T-cell (primary cell): Measurements from ENCODE around the gene RHOH. TPM values are rescaled to one million over a fixed set of nuclear protein-coding genes. Genes with fewer than 3 reads are reported as not detected.
"Not testable (repeated sequence)": the region's sequence is repeated elsewhere in the genome, so short reads cannot be mapped to it uniquely, and the experiment has no call there.

Experiments
- ATAC-seq, 4 experiments: fragments of 200-7000 bp in 3 of 4; fragments of 150-1000 bp in 1 of 4; cut with Tn5 transposase; replicated peaks in 1 of 4; 1 replicate in 3 of 4; 2 replicates in 1 of 4; pipeline ENCODE4 v1.10.0; 2021; ENCODE audit warnings: moderate library complexity in 3 of 4, mild to moderate bottlenecking in 2 of 4, moderate number of reproducible peaks in 1 of 4
- CTCF ChIA-PET, 2 donors: fragments of 300-600 bp; sonication (Branson Sonifier 250); formaldehyde crosslinking; loops; one replicate each; lab custom pipeline; 2022; ENCODE audit warnings: antibody characterized with exemption in 2 of 2; lab: Charles Lee
- POLR2A ChIA-PET, 2 donors: fragments of 300-600 bp; sonication (Branson Sonifier 250); formaldehyde crosslinking; loops; one replicate each; lab custom pipeline; 2022; ENCODE audit warnings: antibody characterized with exemption in 2 of 2; lab: Charles Lee
- DNase-seq, 35 experiments: peaks; one replicate each; pipeline versions ENCODE4 v3.0.0 to v3.0.0-alpha.2; 2013 to 2023
- H3K27ac ChIP-seq: one replicate; pipeline ENCODE4 v1.5.1; 2013; ENCODE audit warnings: low read length
- H3K27me3 ChIP-seq, 2 experiments: replicated peaks in 1 of 2; 1 replicate in 1 of 2; 2 replicates in 1 of 2; pipeline versions ENCODE4 v1.6.1 to v1.7.0; 2013; ENCODE audit warnings: low read length in 1 of 2, mixed read lengths in 1 of 2; ENCODE audit not compliant: control insufficient read depth in 2 of 2, insufficient read depth in 2 of 2; ENCODE audit errors: extremely low read depth in 1 of 2
- H3K36me3 ChIP-seq, 2 donors: 1 replicate in 1 of 2; 2 replicates in 1 of 2; pipeline versions ENCODE4 v1.6.1 to v1.7.0; 2013; ENCODE audit warnings: low read length in 1 of 2; ENCODE audit not compliant: control insufficient read depth in 2 of 2, insufficient read depth in 1 of 2; ENCODE audit errors: extremely low read depth in 1 of 2
- H3K4me1 ChIP-seq, 2 experiments: 1 replicate in 1 of 2; 2 replicates in 1 of 2; pipeline versions ENCODE4 v1.6.1 to v1.7.0; 2013; ENCODE audit warnings: low read length in 2 of 2, mixed read lengths in 1 of 2; ENCODE audit not compliant: insufficient read depth in 2 of 2, control insufficient read depth in 1 of 2; ENCODE audit errors: extremely low read depth in 1 of 2
- H3K4me3 ChIP-seq, 2 donors: 1 replicate in 1 of 2; 2 replicates in 1 of 2; pipeline versions ENCODE4 v1.5.1 to v1.7.0; 2013; ENCODE audit warnings: mild to moderate bottlenecking in 2 of 2, low read length in 1 of 2, moderate library complexity in 1 of 2; ENCODE audit not compliant: control insufficient read depth in 1 of 2; ENCODE audit errors: extremely low read depth in 1 of 2
- H3K9me3 ChIP-seq: 2 replicates; pipeline ENCODE4 v1.7.0; 2013
- H3K27ac Mint-ChIP-seq, 2 donors: one replicate each; pipeline ENCODE4 v1.8.0; 2020 to 2021; ENCODE audit warnings: mild to moderate bottlenecking in 2 of 2, mixed read lengths in 2 of 2
- H3K27me3 Mint-ChIP-seq, 2 donors: one replicate each; pipeline ENCODE4 v1.8.0; 2021 to 2022; ENCODE audit warnings: mixed read lengths in 2 of 2
- H3K36me3 Mint-ChIP-seq: one replicate; pipeline ENCODE4 v1.8.0; 2021; ENCODE audit warnings: mixed read lengths
- H3K4me1 Mint-ChIP-seq, 3 donors: one replicate each; pipeline ENCODE4 v1.8.0; 2020 to 2022; ENCODE audit warnings: mixed read lengths in 3 of 3, mild to moderate bottlenecking in 1 of 3
- H3K4me3 Mint-ChIP-seq, 3 donors: one replicate each; pipeline ENCODE4 v1.8.0; 2020 to 2022; ENCODE audit warnings: mild to moderate bottlenecking in 3 of 3, mixed read lengths in 3 of 3, moderate library complexity in 3 of 3
- H3K9me3 Mint-ChIP-seq, 3 donors: one replicate each; pipeline ENCODE4 v1.8.0; 2020 to 2022; ENCODE audit warnings: mixed read lengths in 3 of 3
- WGBS: methylation state at CpG from one replicate; pipeline ENCODE4 v1.1.5; 2013; ENCODE audit warnings: missing lambda C conversion rate; ENCODE audit not compliant: insufficient coverage; 5-methylcytosine and 5-hydroxymethylcytosine counted together
- total RNA-seq, 35 experiments: library from RNA in 6 of 35; stranded (reverse) in 6 of 35; fragments of 120-200 nt in 1 of 35; gene quantifications; one replicate each; pipeline versions ENCODE4 v1.2.1 to v1.2.4 and lab custom pipeline; 2013 to 2026

RHOH gene
- total RNA-seq, 5 donors from 2014 or later (not counting 1 experiment from before 2014, with no cell fraction given) = 174 to 436 (median 216) TPM

DNA sequence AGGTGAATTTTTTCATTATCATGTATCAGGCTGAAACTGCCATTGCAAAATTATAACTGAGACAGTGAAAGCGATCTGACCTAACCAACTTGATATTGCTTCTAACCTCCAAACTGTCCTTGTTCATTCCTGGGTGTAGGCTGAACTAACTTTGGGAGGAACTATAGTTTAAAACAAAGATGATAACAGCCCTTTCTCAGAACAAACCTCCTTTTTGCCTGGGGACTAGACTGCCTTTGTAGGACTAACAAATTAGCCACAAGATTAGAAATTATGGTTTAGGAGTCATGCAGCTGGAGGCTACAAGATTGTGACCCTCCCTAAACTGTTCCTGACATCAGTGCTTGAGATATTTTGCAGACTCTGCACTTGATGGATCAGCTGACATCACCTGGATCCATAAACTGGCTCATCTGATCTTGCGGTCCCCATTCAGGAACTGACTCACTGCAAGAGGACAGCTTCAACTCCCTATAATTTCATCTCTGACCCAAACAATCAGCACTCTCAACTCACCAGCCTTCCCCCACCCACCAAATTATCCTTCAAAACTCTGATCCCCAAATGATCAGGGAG is 93.9 kb downstream of the RHOH start:
- H3K4me1 Mint-ChIP-seq = peaks cover 5 to 66% (median 53%) of the 10 kb centered on the region in 3 donors
- peak overlapping the region in 1 of 3 donors; percentile 62 for H3K4me3 Mint-ChIP-seq
- H3K27ac ChIP-seq = not testable (repeated sequence)

DNA sequence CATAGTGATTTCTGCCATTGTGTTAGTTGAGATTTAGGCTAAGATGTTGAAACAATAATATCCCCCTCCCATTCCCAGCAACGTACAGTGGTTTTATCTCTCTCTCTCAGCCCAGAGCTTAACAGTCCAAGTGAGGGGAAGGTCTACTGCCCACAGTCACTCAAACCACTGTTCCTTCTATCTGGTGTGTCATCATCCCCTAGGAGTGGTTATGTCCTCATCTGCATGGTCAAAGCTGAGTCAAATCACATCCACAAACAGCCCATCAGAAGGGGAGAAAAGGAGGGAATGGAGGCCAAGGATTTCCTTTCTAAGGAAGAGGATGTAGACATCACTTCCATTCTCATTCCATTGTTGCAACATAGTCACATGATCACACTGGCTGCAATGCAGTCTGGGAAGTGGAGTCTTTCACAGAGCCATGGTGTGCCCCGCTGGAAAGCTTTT is 95.5 kb downstream of the RHOH start:
- no peak overlapping the region for H3K4me3 ChIP-seq
- Mint-ChIP-seq H3K9me3 (peaks cover 0 to 7% (median 0%) of the 10 kb centered on the region in 3 donors), H3K27me3 (no peaks in the 10 kb centered on the region), H3K27ac (peak overlapping the region; percentile 47 to 68), H3K36me3 (no peaks in the 10 kb centered on the region), H3K4me3 (no peak overlapping the region), H3K4me1 (peaks cover 3 to 66% (median 55%) of the 10 kb centered on the region in 3 donors)
- H3K36me3 ChIP-seq = no peaks in the 10 kb centered on the region
- no peaks in the 10 kb centered on the region for H3K27me3 ChIP-seq
- ATAC-seq = no peak
- WGBS = no CpG with 5 or more reads among the region's 2 CpGs
- peaks cover 27 to 34% of the 10 kb centered on the region in 2 experiments for H3K4me1 ChIP-seq
- H3K27ac ChIP-seq = no peak overlapping the region
- ChIA-PET POLR2A (interaction anchor here in 1 of 2 donors (0.6 kb wide), 2 partner anchors 17 to 95 kb away, joined by 3 to 4 read pairs; no protein-coding TSS in a partner anchor), CTCF (interaction anchor here (0.8 to 1.3 kb wide), 3 partner anchors 8 to 25 kb away, joined by 3 to 4 read pairs (median 3); no protein-coding TSS in a partner anchor)
- DNase-seq = no peak
- no peaks in the 10 kb centered on the region for H3K9me3 ChIP-seq

More for the DNA sequence above, 93.9 kb downstream of the RHOH start:
- POLR2A ChIA-PET = interaction anchor here (0.6 to 1.0 kb wide), 2 partner anchors 11 to 50 kb away, joined by 3 to 14 read pairs; no protein-coding TSS in a partner anchor
- H3K9me3 ChIP-seq, H3K9me3 Mint-ChIP-seq, H3K27me3 Mint-ChIP-seq, H3K36me3 ChIP-seq, H3K36me3 Mint-ChIP-seq, H3K4me3 ChIP-seq, H3K27me3 ChIP-seq, DNase-seq: not testable (repeated sequence)
- peaks cover 26 to 30% of the 10 kb centered on the region in 2 experiments for H3K4me1 ChIP-seq
- peak in 1 of 4 experiments; percentile 24 for ATAC-seq
- CTCF ChIA-PET = interaction anchor here (0.5 to 1.8 kb wide), 5 partner anchors 9 to 141 kb away, joined by 3 to 10 read pairs (median 4); no protein-coding TSS in a partner anchor
- peak overlapping the region; percentile 94 to 97 for H3K27ac Mint-ChIP-seq
- 78% methylated on average over 1 of the region's 2 CpGs for WGBS

DNA sequence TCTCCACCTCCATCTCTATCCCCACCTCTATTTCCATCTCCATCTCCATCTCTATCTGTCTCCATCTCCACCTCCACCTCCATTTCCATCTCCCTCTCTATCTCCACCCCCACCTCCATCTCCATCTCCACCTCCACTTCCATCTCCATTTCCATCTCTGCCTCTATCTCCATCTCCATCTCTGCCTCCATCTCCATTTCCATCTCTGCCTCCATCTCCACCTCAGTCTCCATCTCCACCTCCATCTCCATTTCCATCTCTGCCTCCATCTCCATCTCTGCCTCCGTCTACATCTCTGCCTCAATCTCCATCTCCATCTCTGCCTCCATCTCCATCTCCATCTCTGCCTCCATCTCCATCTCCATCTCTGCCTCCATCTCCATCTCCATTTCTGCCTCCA is 97.5 kb downstream of the RHOH start:
- no peaks in the 10 kb centered on the region for H3K9me3 ChIP-seq
- Mint-ChIP-seq H3K4me3 (no peak overlapping the region), H3K9me3 (peaks cover 0 to 7% (median 0%) of the 10 kb centered on the region in 3 donors), H3K27me3 (no peaks in the 10 kb centered on the region), H3K4me1 (peaks cover 19 to 66% (median 54%) of the 10 kb centered on the region in 3 donors), H3K27ac (no peak overlapping the region), H3K36me3 (no peaks in the 10 kb centered on the region)
- H3K4me1 ChIP-seq = peaks cover 37 to 39% of the 10 kb centered on the region in 2 experiments
- no peaks in the 10 kb centered on the region for H3K36me3 ChIP-seq
- CTCF ChIA-PET = no interaction called here
- WGBS = 100% methylated on average over 1 of the region's 1 CpG
- no peak overlapping the region for H3K4me3 ChIP-seq
- no peak for ATAC-seq
- DNase-seq = no peak
- no peak overlapping the region for H3K27ac ChIP-seq
- POLR2A ChIA-PET = no interaction called here
- no peaks in the 10 kb centered on the region for H3K27me3 ChIP-seq

DNA sequence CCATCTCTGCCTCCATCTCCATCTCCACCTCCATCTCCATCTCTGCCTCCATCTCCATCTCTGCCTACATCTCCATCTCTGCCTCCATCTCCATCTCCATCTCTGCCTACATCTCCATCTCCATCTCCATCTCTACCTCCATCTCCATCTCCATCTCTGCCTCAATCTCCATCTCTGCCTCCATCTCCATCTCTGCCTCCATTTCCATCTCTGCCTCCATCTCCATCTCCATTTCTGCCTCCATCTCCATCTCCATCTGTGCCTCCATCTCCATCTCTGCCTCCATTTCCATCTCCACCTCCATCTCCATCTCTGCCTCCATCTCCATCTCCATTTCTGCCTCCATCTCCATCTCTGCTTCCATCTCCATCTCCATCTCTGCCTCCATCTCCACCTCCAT is 98.2 kb downstream of the RHOH start:
- H3K36me3 Mint-ChIP-seq = not testable (repeated sequence)

DNA sequence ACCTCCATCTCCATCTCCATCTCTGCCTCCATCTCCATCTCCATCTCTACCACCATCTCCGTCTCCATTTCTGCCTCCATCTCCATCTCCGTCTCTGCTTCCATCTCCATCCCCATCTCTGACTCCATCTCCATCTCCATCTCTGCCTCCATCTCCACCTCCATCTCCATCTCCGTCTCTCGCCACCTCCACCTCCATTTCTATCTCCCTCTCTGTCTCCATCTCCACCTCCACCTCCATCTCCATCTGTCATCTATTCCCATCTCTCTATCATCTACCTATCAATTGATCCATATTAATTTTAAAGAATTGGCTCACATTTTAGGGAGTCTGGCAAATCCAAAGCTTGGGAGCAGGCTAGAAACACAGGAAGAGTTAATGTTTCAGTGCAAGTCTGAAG is 98.7 kb downstream of the RHOH start:
- peaks cover 0 to 7% (median 0%) of the 10 kb centered on the region in 3 donors for H3K9me3 Mint-ChIP-seq
- POLR2A ChIA-PET = no interaction called here
- H3K27ac Mint-ChIP-seq = no peak overlapping the region
- ATAC-seq (no peak), DNase-seq (no peak)
- no peaks in the 10 kb centered on the region for H3K27me3 ChIP-seq
- CTCF ChIA-PET = interaction anchor here in 1 of 2 donors (1.1 kb wide), 1 partner anchor 12 kb away, joined by 4 read pairs; no protein-coding TSS in a partner anchor
- peak overlapping the region; percentile 52 for H3K27ac ChIP-seq
- peaks cover 30 to 65% (median 54%) of the 10 kb centered on the region in 3 donors for H3K4me1 Mint-ChIP-seq
- H3K27me3 Mint-ChIP-seq = no peaks in the 10 kb centered on the region
- H3K4me1 ChIP-seq = peaks cover 37 to 41% of the 10 kb centered on the region in 2 experiments
- H3K36me3 Mint-ChIP-seq = no peaks in the 10 kb centered on the region
- H3K36me3 ChIP-seq = no peaks in the 10 kb centered on the region
- H3K4me3 Mint-ChIP-seq = no peak overlapping the region
- H3K9me3 ChIP-seq = no peaks in the 10 kb centered on the region
- no peak overlapping the region for H3K4me3 ChIP-seq
- 93% methylated on average over 4 of the region's 4 CpGs for WGBS

More for the DNA sequence above, 98.2 kb downstream of the RHOH start:
- H3K4me1 ChIP-seq = peaks cover 37 to 39% of the 10 kb centered on the region in 2 experiments
- H3K4me3 Mint-ChIP-seq, H3K27ac Mint-ChIP-seq, DNase-seq, H3K27me3 ChIP-seq, POLR2A ChIA-PET, CTCF ChIA-PET, ATAC-seq, H3K36me3 ChIP-seq, H3K27me3 Mint-ChIP-seq, H3K9me3 Mint-ChIP-seq, H3K9me3 ChIP-seq, H3K4me3 ChIP-seq: not testable (repeated sequence)
- H3K27ac ChIP-seq = peak overlapping the region; percentile 52
- peaks cover 24 to 65% (median 54%) of the 10 kb centered on the region in 3 donors for H3K4me1 Mint-ChIP-seq
